Natural killer cell treated with Interleukin-12 subunit alpha and Interleukin-12 subunit beta and Interleukin-15 and Interleukin-18, amount 100 ng/mL, for 72 hours (primary cell): ENCODE results near the gene KCP. TPM values are rescaled to one million over a fixed set of nuclear protein-coding genes. Genes with fewer than 3 reads are reported as not detected.
A peak's percentile ranks its signal among the peaks of the same experiment; 100 is the strongest.
"Not testable (repeated sequence)": the region's sequence is repeated elsewhere in the genome, so short reads cannot be mapped to it uniquely, and the experiment has no call there.

ENCODE experiments used
- ATAC-seq, 2 donors: fragments of 150-1000 bp; cut with Tn5 transposase in 1 of 2; sonication (Bioruptor Pico), chemical (Tn5 transposase) in 1 of 2; 2 replicates each; pipeline ENCODE4 v1.10.0; 2021
- DNase-seq: peaks from one replicate; pipeline ENCODE4 v3.0.0; 2022; ENCODE audit warnings: low spot score
- H3K27ac Mint-ChIP-seq, 2 donors: 1 replicate in 1 of 2; 2 replicates in 1 of 2; pipeline ENCODE4 v1.8.0; 2022; ENCODE audit warnings: mixed read lengths in 2 of 2, mild to moderate bottlenecking in 1 of 2, moderate library complexity in 1 of 2
- H3K27me3 Mint-ChIP-seq, 2 donors: 1 replicate in 1 of 2; 2 replicates in 1 of 2; pipeline ENCODE4 v1.8.0; 2022; ENCODE audit warnings: mixed read lengths in 2 of 2
- H3K36me3 Mint-ChIP-seq: one replicate; pipeline ENCODE4 v1.8.0; 2022; ENCODE audit warnings: mixed read lengths
- H3K4me1 Mint-ChIP-seq, 2 donors: 1 replicate in 1 of 2; 2 replicates in 1 of 2; pipeline ENCODE4 v1.8.0; 2022; ENCODE audit warnings: low read depth in 2 of 2, mixed read lengths in 2 of 2, mild to moderate bottlenecking in 1 of 2
- H3K4me3 Mint-ChIP-seq: one replicate; pipeline ENCODE4 v1.8.0; 2022; ENCODE audit warnings: mixed read lengths
- H3K9me3 Mint-ChIP-seq: 2 replicates; pipeline ENCODE4 v1.8.0; 2022; ENCODE audit warnings: mixed read lengths
- total RNA-seq, 2 donors: library from RNA; stranded (reverse); gene quantifications; one replicate each; pipeline ENCODE4 v1.2.3, GENCODE V29; 2022

Gene KCP
- total RNA-seq, 2 donors from 2014 or later, result 0.17 to 1.1 TPM

GRCh38 chr7:128912709-128913495 is 2.4 kb upstream of the KCP start:
- H3K9me3 Mint-ChIP-seq, H3K27ac Mint-ChIP-seq, ATAC-seq, H3K36me3 Mint-ChIP-seq, H3K4me3 Mint-ChIP-seq, H3K4me1 Mint-ChIP-seq: not testable (repeated sequence)
- peak; percentile 13 for DNase-seq
- peaks cover 44 to 51% of the 10 kb centered on the region in 2 donors for H3K27me3 Mint-ChIP-seq

- Mint-ChIP-seq H3K27ac (no peak overlapping the region), H3K4me3 (no peak overlapping the region), H3K27me3 (peaks cover 46 to 49% of the 10 kb centered on the region in 2 donors), H3K36me3 (no peaks in the 10 kb centered on the region), H3K9me3 (no peaks in the 10 kb centered on the region), H3K4me1 (peaks cover 5 to 8% of the 10 kb centered on the region in 2 donors)
- no peak for ATAC-seq
- DNase-seq, result no peak
Measured at GRCh38 chr7:128912281-128912680, 1.8 kb upstream of the KCP start.

GRCh38 chr7:128911423-128912031 is 1.0 kb upstream of the KCP start:
- no peak overlapping the region for H3K27ac Mint-ChIP-seq
- no peak for DNase-seq
- H3K4me3 Mint-ChIP-seq, result no peak overlapping the region
- H3K27me3 Mint-ChIP-seq, result peaks cover 41 to 49% of the 10 kb centered on the region in 2 donors
- H3K36me3 Mint-ChIP-seq, result no peaks in the 10 kb centered on the region
- H3K9me3 Mint-ChIP-seq, result no peaks in the 10 kb centered on the region
- no peak for ATAC-seq
- peaks cover 5 to 8% of the 10 kb centered on the region in 2 donors for H3K4me1 Mint-ChIP-seq

GRCh38 chr7:128909625-128910568 is 612 bp downstream of the KCP start:
- no peaks in the 10 kb centered on the region for H3K36me3 Mint-ChIP-seq

GRCh38 chr7:128908750-128909624 is 1.5 kb downstream of the KCP start:
- peaks cover 35 to 40% of the 10 kb centered on the region in 2 donors for H3K27me3 Mint-ChIP-seq
- ATAC-seq (no peak), DNase-seq (peak; percentile 39)
- no peaks in the 10 kb centered on the region for H3K9me3 Mint-ChIP-seq
- H3K4me1 Mint-ChIP-seq, result peaks cover 0 to 4% of the 10 kb centered on the region in 2 donors
- no peaks in the 10 kb centered on the region for H3K36me3 Mint-ChIP-seq
- H3K4me3 Mint-ChIP-seq, result no peak overlapping the region
- H3K27ac Mint-ChIP-seq, result no peak overlapping the region

More at GRCh38 chr7:128909625-128910568, 612 bp downstream of the KCP start:
- no peak for ATAC-seq
- no peak for DNase-seq
- H3K9me3 Mint-ChIP-seq, result no peaks in the 10 kb centered on the region
- H3K27ac Mint-ChIP-seq, result no peak overlapping the region
- H3K27me3 Mint-ChIP-seq, result peaks cover 38 to 46% of the 10 kb centered on the region in 2 donors
- peaks cover 0 to 3% of the 10 kb centered on the region in 2 donors for H3K4me1 Mint-ChIP-seq
- no peak overlapping the region for H3K4me3 Mint-ChIP-seq

GRCh38 chr7:128906766-128907559 is 3.5 kb downstream of the KCP start:
- H3K27ac Mint-ChIP-seq, result no peak overlapping the region

GRCh38 chr7:128906001-128906765 is 4.3 kb downstream of the KCP start:
- DNase-seq, result no peak
- H3K4me3 Mint-ChIP-seq, result no peak overlapping the region
- peaks cover 35 to 36% of the 10 kb centered on the region in 2 donors for H3K27me3 Mint-ChIP-seq
- H3K36me3 Mint-ChIP-seq, result no peaks in the 10 kb centered on the region
- ATAC-seq, result no peak
- H3K9me3 Mint-ChIP-seq, result no peaks in the 10 kb centered on the region
- peaks cover 0 to 4% of the 10 kb centered on the region in 2 donors for H3K4me1 Mint-ChIP-seq
- no peak overlapping the region for H3K27ac Mint-ChIP-seq

More at GRCh38 chr7:128906766-128907559, 3.5 kb downstream of the KCP start:
- DNase-seq (no peak), ATAC-seq (no peak)
- peaks cover 34 to 37% of the 10 kb centered on the region in 2 donors for H3K27me3 Mint-ChIP-seq
- H3K36me3 Mint-ChIP-seq, result no peaks in the 10 kb centered on the region
- H3K4me3 Mint-ChIP-seq, result no peak overlapping the region
- H3K4me1 Mint-ChIP-seq, result peaks cover 0 to 4% of the 10 kb centered on the region in 2 donors
- no peaks in the 10 kb centered on the region for H3K9me3 Mint-ChIP-seq

GRCh38 chr7:128904381-128905197 is 5.9 kb downstream of the KCP start:
- Mint-ChIP-seq H3K36me3 (no peaks in the 10 kb centered on the region), H3K27me3 (peaks cover 25 to 26% of the 10 kb centered on the region in 2 donors), H3K27ac (no peak overlapping the region), H3K9me3 (no peaks in the 10 kb centered on the region), H3K4me3 (no peak overlapping the region), H3K4me1 (peaks cover 0 to 4% of the 10 kb centered on the region in 2 donors)
- peak; percentile 47 to 60 for ATAC-seq
- peak; percentile 57 for DNase-seq

GRCh38 chr7:128903621-128904361 is 6.7 kb downstream of the KCP start:
- Mint-ChIP-seq H3K27ac (no peak overlapping the region), H3K36me3 (no peaks in the 10 kb centered on the region), H3K27me3 (peaks cover 21 to 22% of the 10 kb centered on the region in 2 donors), H3K4me1 (peaks cover 0 to 4% of the 10 kb centered on the region in 2 donors), H3K9me3 (no peaks in the 10 kb centered on the region), H3K4me3 (no peak overlapping the region)
- DNase-seq, result peak; percentile 56
- ATAC-seq, result peak in 1 of 2 donors; percentile 10

GRCh38 chr7:128902761-128903585 is 7.5 kb downstream of the KCP start:
- peak; percentile 34 for DNase-seq
- no peaks in the 10 kb centered on the region for H3K9me3 Mint-ChIP-seq
- peak in 1 of 2 donors; percentile 34 for ATAC-seq
- no peak overlapping the region for H3K4me3 Mint-ChIP-seq
- H3K36me3 Mint-ChIP-seq, result no peaks in the 10 kb centered on the region
- H3K27ac Mint-ChIP-seq, result no peak overlapping the region
- H3K4me1 Mint-ChIP-seq, result peaks cover 0 to 4% of the 10 kb centered on the region in 2 donors
- H3K27me3 Mint-ChIP-seq, result peaks cover 17 to 22% of the 10 kb centered on the region in 2 donors
